SK-N-SH (cell line): ENCODE data around the gene ATXN7L3. TPM values are rescaled to one million over a fixed set of nuclear protein-coding genes. Genes with fewer than 3 reads are reported as not detected.

Experiments
- CTCF ChIA-PET: fragments of 300-600, 350-600 bp; formaldehyde crosslinking; extraction: SDS; loops from one replicate; lab custom pipeline; 2021; lab: Yijun Ruan, JAX
- POLR2A ChIA-PET: fragments of 350-600 bp; sonication (Branson Sonifier 250); formaldehyde crosslinking; extraction: SDS; loops from one replicate; lab custom pipeline; 2020; ENCODE audit warnings: antibody characterized with exemption, inconsistent platforms; lab: Yijun Ruan, JAX
- DNase-seq: peaks from one replicate; pipeline ENCODE4 v3.0.0; 2012
- H2AFZ ChIP-seq: fragments of 200-600 bp; sonication (generic); 2 replicates; pipeline ENCODE4 v1.8.1; 2016; ENCODE audit warnings: antibody characterized with exemption, mild to moderate bottlenecking, low read depth
- H3F3A ChIP-seq: fragments of 200-600 bp; sonication (generic); replicated peaks from 2 replicates; pipeline ENCODE3; 2016; ENCODE audit warnings: antibody characterized with exemption, mild to moderate bottlenecking; ENCODE audit not compliant: insufficient read depth
- H3K27ac ChIP-seq, 2 experiments: fragments of 200-500 bp in 1 of 2; fragments of 200-600 bp in 1 of 2; sonication (Bioruptor generic) in 1 of 2; sonication (generic), shearing (Covaris generic) in 1 of 2; 2 replicates each; pipeline versions ENCODE4 v1.5.1 to v1.6.1; 2014 to 2016; ENCODE audit warnings: low read depth in 2 of 2, inconsistent platforms in 1 of 2, low read length in 1 of 2, mild to moderate bottlenecking in 1 of 2, mixed read lengths in 1 of 2
- H3K27me3 ChIP-seq: fragments of 200-600 bp; sonication (generic), shearing (Covaris generic); 2 replicates; pipeline ENCODE4 v1.6.1; 2016; ENCODE audit warnings: mixed run types; ENCODE audit not compliant: insufficient read depth
- H3K36me3 ChIP-seq, 2 experiments: fragments of 200-500 bp in 1 of 2; fragments of 200-600 bp in 1 of 2; sonication (Bioruptor generic) in 1 of 2; sonication (generic) in 1 of 2; replicated peaks in 1 of 2; 2 replicates each; pipeline versions ENCODE3 to v1.5.1; 2014 to 2016; ENCODE audit warnings: low read length in 1 of 2, mild to moderate bottlenecking in 1 of 2; ENCODE audit not compliant: insufficient read depth in 2 of 2, control insufficient read depth in 1 of 2
- H3K4me1 ChIP-seq, 2 experiments: fragments of 200-500 bp in 1 of 2; fragments of 200-600 bp in 1 of 2; sonication (Bioruptor generic) in 1 of 2; sonication (generic), shearing (Covaris generic) in 1 of 2; 2 replicates each; pipeline versions ENCODE4 v1.5.1 to v1.6.1; 2014 to 2016; ENCODE audit warnings: low read depth in 1 of 2, low read length in 1 of 2, mixed run types in 1 of 2; ENCODE audit not compliant: insufficient read depth in 2 of 2, control insufficient read depth in 1 of 2
- H3K4me2 ChIP-seq: fragments of 200-600 bp; sonication (generic), shearing (Covaris generic); 2 replicates; pipeline ENCODE4 v1.6.1; 2017; ENCODE audit warnings: mixed run types
- H3K4me3 ChIP-seq, 2 experiments: fragments of 200-500 bp in 1 of 2; fragments of 200-600 bp in 1 of 2; sonication (Bioruptor generic) in 1 of 2; sonication (generic), shearing (Covaris generic) in 1 of 2; 2 replicates each; pipeline versions ENCODE4 v1.5.1 to v1.8.1; 2014 to 2016; ENCODE audit warnings: low read depth in 2 of 2, inconsistent platforms in 1 of 2, low read length in 1 of 2, mild to moderate bottlenecking in 1 of 2, mixed read lengths in 1 of 2, moderate library complexity in 1 of 2
- H3K79me2 ChIP-seq: fragments of 200-600 bp; sonication (generic); 2 replicates; pipeline ENCODE4 v1.8.1; 2017; ENCODE audit warnings: mild to moderate bottlenecking; ENCODE audit not compliant: insufficient read depth
- H3K9ac ChIP-seq: fragments of 200-600 bp; sonication (generic); 2 replicates; pipeline ENCODE4 v1.6.1; 2017; ENCODE audit warnings: mixed run types
- H3K9me2 ChIP-seq: fragments of 200-600 bp; sonication (generic); 2 replicates; pipeline ENCODE4 v1.6.1; 2017; ENCODE audit warnings: mixed run types
- H3K9me3 ChIP-seq: fragments of 200-600 bp; sonication (generic); 2 replicates; pipeline ENCODE4 v1.6.1; 2017; ENCODE audit warnings: mixed run types, mild to moderate bottlenecking, moderate library complexity
- H4K20me1 ChIP-seq: fragments of 200-600 bp; sonication (generic); 2 replicates; pipeline ENCODE4 v1.6.1; 2017; ENCODE audit warnings: mild to moderate bottlenecking, mixed run types; ENCODE audit not compliant: insufficient read depth
- CTCF ChIP-seq: fragments of 200-600 bp; sonication (generic); IDR thresholded peaks from 2 replicates; pipeline ENCODE4 v1.6.1; 2017; ENCODE audit warnings: antibody characterized with exemption, mild to moderate bottlenecking, moderate library complexity
- ELF1 ChIP-seq: IDR thresholded peaks from 2 replicates; pipeline ENCODE4 v1.4.0; 2012
- EP300 ChIP-seq, 2 experiments: IDR thresholded peaks; 2 replicates each; pipeline versions ENCODE4 v1.4.0 to v1.6.1; 2012; ENCODE audit warnings: borderline replicate concordance in 1 of 2, low read depth in 1 of 2, low read length in 1 of 2
- FOSL2 ChIP-seq: IDR thresholded peaks from 2 replicates; pipeline ENCODE4 v1.4.0; 2012; ENCODE audit warnings: low read depth, mild to moderate bottlenecking, moderate library complexity, borderline replicate concordance
- FOXM1 ChIP-seq: IDR thresholded peaks from 2 replicates; pipeline ENCODE4 v1.4.0; 2012; ENCODE audit warnings: low read depth, mild to moderate bottlenecking
- GATA2 ChIP-seq: sonication (generic); formaldehyde crosslinking; IDR thresholded peaks from 2 replicates; pipeline ENCODE4 v1.5.0; 2020; ENCODE audit warnings: mild to moderate bottlenecking, missing genetic modification reagents
- IRF3 ChIP-seq: fragments of 150-350 bp; IDR thresholded peaks from 2 replicates; pipeline ENCODE4 v1.6.1; 2016; ENCODE audit warnings: mild to moderate bottlenecking, low read depth, low read length
- MXI1 ChIP-seq: IDR thresholded peaks from 2 replicates; pipeline ENCODE4 v1.6.1; 2012; ENCODE audit warnings: mild to moderate bottlenecking, low read depth, low read length, improper control_type of control experiment
- NRF1 ChIP-seq: IDR thresholded peaks from 2 replicates; pipeline ENCODE4 v1.6.1; 2012; ENCODE audit warnings: low read depth, mild to moderate bottlenecking, low read length
- POLR2AphosphoS5 ChIP-seq: IDR thresholded peaks from 2 replicates; pipeline ENCODE4 v1.6.1; 2012; ENCODE audit warnings: low read depth, low read length
- REST ChIP-seq: IDR thresholded peaks from 2 replicates; pipeline ENCODE4 v1.6.1; 2012; ENCODE audit warnings: mild to moderate bottlenecking, low read depth, low read length, moderate library complexity
- RFX5 ChIP-seq: IDR thresholded peaks from 2 replicates; pipeline ENCODE4 v1.6.1; 2012; ENCODE audit warnings: mild to moderate bottlenecking, improper control_type of control experiment, low read length
- RXRA ChIP-seq: IDR thresholded peaks from 2 replicates; pipeline ENCODE4 v1.4.0; 2012; ENCODE audit warnings: low read depth, mild to moderate bottlenecking, borderline replicate concordance
- SIN3A ChIP-seq: IDR thresholded peaks from 2 replicates; pipeline ENCODE4 v1.6.1; 2012; ENCODE audit warnings: low read depth, mild to moderate bottlenecking, low read length, moderate library complexity, borderline replicate concordance
- SMC3 ChIP-seq: IDR thresholded peaks from 2 replicates; pipeline ENCODE4 v1.6.1; 2012; ENCODE audit warnings: low read depth, low read length, improper control_type of control experiment
- TAF1 ChIP-seq: IDR thresholded peaks from 2 replicates; pipeline ENCODE4 v1.6.1; 2012; ENCODE audit warnings: low read depth, mild to moderate bottlenecking, low read length, moderate library complexity, borderline replicate concordance
- TCF12 ChIP-seq: IDR thresholded peaks from 2 replicates; pipeline ENCODE4 v1.4.0; 2012
- USF2 ChIP-seq: fragments of 150-350 bp; IDR thresholded peaks from 2 replicates; pipeline ENCODE4 v1.6.1; 2017; ENCODE audit warnings: antibody characterized with exemption, low read length, low read depth, borderline replicate concordance
- YY1 ChIP-seq: IDR thresholded peaks from 2 replicates; pipeline ENCODE4 v1.4.0; 2012; ENCODE audit warnings: low read depth, mild to moderate bottlenecking
- ZBTB33 ChIP-seq: IDR thresholded peaks from 2 replicates; pipeline ENCODE4 v1.4.0; 2012; ENCODE audit warnings: low read depth, borderline replicate concordance
- WGBS: methylation state at CpG from one replicate; pipeline ENCODE4 v1.1.6; 2017; ENCODE audit warnings: low lambda C conversion rate; 5-methylcytosine and 5-hydroxymethylcytosine counted together
- polyA plus RNA-seq, 3 experiments: library from polyadenylated mRNA; depleted of rRNA; stranded (reverse); fragments of >200 nt; gene quantifications; 2 replicates each; pipeline ENCODE4 v1.2.3, GENCODE V29; 2012

Gene ATXN7L3
- polyA plus RNA-seq, 1 of the 3 experiments (the other 2 are of a cell fraction) = 47.7 TPM

GRCh38 chr17:44230140-44230539, 30.5 kb upstream of the ATXN7L3 start (continued):
- TF ChIP-seq USF2 = no peak
- no peak for TF ChIP-seq GATA2 (CRISPR knock-in tag)
- TF ChIP-seq RXRA = no peak
- no peak for TF ChIP-seq FOXM1
- no peak for TF ChIP-seq CTCF
- no peak for TF ChIP-seq POLR2AphosphoS5
- TF ChIP-seq YY1 = no peak
- no peak for TF ChIP-seq ELF1
- TF ChIP-seq TCF12 = no peak
- no peak for TF ChIP-seq FOSL2
- TF ChIP-seq SIN3A = no peak
- TF ChIP-seq IRF3 = no peak

GRCh38 chr17:44229090-44229489, 29.4 kb upstream of the ATXN7L3 start:
- H2AFZ ChIP-seq = no peak overlapping the region
- TF ChIP-seq NRF1 = no peak
- TF ChIP-seq ZBTB33 = no peak
- TF ChIP-seq RFX5 = no peak
- no peak for TF ChIP-seq TAF1
- TF ChIP-seq SMC3 = no peak
- no peak for TF ChIP-seq MXI1
- TF ChIP-seq EP300 (IDR thresholded peaks at IDR 0.05; ENCODE audit: borderline replicate concordance in 1 of 2, low read depth in 1 of 2, low read length in 1 of 2) = no peak
- TF ChIP-seq REST = no peak
- no peak for TF ChIP-seq ELF1
- TF ChIP-seq, all 33 proteins: peak for 0
- ChIA-PET POLR2A (interaction anchor here (1.0 kb wide), 1 partner anchor 16 kb away, joined by 3 read pairs; no protein-coding TSS in a partner anchor), CTCF (no interaction called here)
- Histone ChIP-seq H3K4me1 (no peaks in the 10 kb centered on the region; a peak in 1 of 4 replicates), H3F3A (peaks cover 9% of the 10 kb centered on the region), H3K4me2 (no peak overlapping the region), H3K9me2 (no peaks in the 10 kb centered on the region), H3K36me3 (no peaks in the 10 kb centered on the region), H3K4me3 (no peak overlapping the region), H4K20me1 (no peaks in the 10 kb centered on the region), H3K27ac (no peak overlapping the region), H3K9ac (no peak overlapping the region), H3K9me3 (no peaks in the 10 kb centered on the region), H3K79me2 (no peaks in the 10 kb centered on the region), H3K27me3 (no peaks in the 10 kb centered on the region)
- no peak for DNase-seq
- 80% methylated on average over 4 of the region's 6 CpGs for WGBS
